K562 (cell line): Measurements from ENCODE around the gene AKT2. TPM values are rescaled to one million over a fixed set of nuclear protein-coding genes. Genes with fewer than 3 reads are reported as not detected.

Experiments used
- EGR1 ChIP-seq: fragments of 450-650 bp; conservative IDR thresholded peaks from 2 replicates; pipeline ENCODE4 v1.6.1; 2017; ENCODE audit warnings: mild to moderate bottlenecking
- HNRNPK ChIP-seq: fragments of 200-400 bp; formaldehyde crosslinking; IDR thresholded peaks from one replicate; pipeline ENCODE4 v1.6.1; 2018; ENCODE audit warnings: mild to moderate bottlenecking, low read depth, low read length; ENCODE audit not compliant: poor library complexity, severe bottlenecking
- MYC ChIP-seq, 2 experiments: fragments of 250-450 bp in 1 of 2; sonication (Bioruptor Pico) in 1 of 2; IDR thresholded peaks; 2 replicates each; pipeline versions ENCODE4 v1.5.1 to v1.6.1; 2012 to 2021; ENCODE audit warnings: low read depth in 2 of 2, borderline replicate concordance in 1 of 2, improper control_type of control experiment in 1 of 2, low read length in 1 of 2, mild to moderate bottlenecking in 1 of 2, moderate library complexity in 1 of 2
- POLR2H ChIP-seq: IDR thresholded peaks from 2 replicates; pipeline ENCODE4 v1.6.1; 2016; ENCODE audit warnings: missing genetic modification characterization, low read depth, mild to moderate bottlenecking, control low read depth, missing compliant biosample characterization, moderate library complexity
- PRDM10 ChIP-seq: fragments of 450-650 bp; IDR thresholded peaks from 2 replicates; pipeline ENCODE4 v1.6.1; 2018; ENCODE audit not compliant: partially characterized antibody
- SRSF1 ChIP-seq: fragments of 200-400 bp; formaldehyde crosslinking; IDR thresholded peaks from 2 replicates; pipeline ENCODE4 v1.6.1; 2017; ENCODE audit warnings: mild to moderate bottlenecking, low read depth, low read length, moderate library complexity
- ZFP30 ChIP-seq: fragments of 250-450 bp; sonication (Bioruptor Pico); IDR thresholded peaks from 2 replicates; pipeline ENCODE4 v1.8.0; 2022; ENCODE audit warnings: moderate library complexity, mild to moderate bottlenecking, inconsistent platforms, borderline replicate concordance
- ZNF274 ChIP-seq: IDR thresholded peaks from 2 replicates; pipeline ENCODE4 v1.6.1; 2011; ENCODE audit warnings: low read depth, mild to moderate bottlenecking, low read length, moderate library complexity, borderline replicate concordance
- ZNF318 ChIP-seq, 2 experiments: fragments of 450-650 bp; IDR thresholded peaks; 2 replicates each; pipeline ENCODE4 v1.6.1; 2016; ENCODE audit warnings: mild to moderate bottlenecking in 2 of 2, borderline replicate concordance in 1 of 2, low read depth in 1 of 2, moderate library complexity in 1 of 2
- ZNF347 ChIP-seq: fragments of 450-650 bp; formaldehyde crosslinking; IDR thresholded peaks from 2 replicates; pipeline ENCODE4 v1.4.0; 2020; ENCODE audit warnings: low read depth, mild to moderate bottlenecking, moderate library complexity
- polyA plus RNA-seq, 8 experiments: library from polyadenylated mRNA; depleted of rRNA in 4 of 8; stranded (reverse) in 5 of 8; unstranded in 3 of 8; fragments of >200 nt; fragmentation: Nextera tagmentation in 2 of 8; fragmentation: Illumina TruSeq in 1 of 8; extraction: Ambion mirVana in 2 of 8; extraction: Trizol in 1 of 8; gene quantifications; 2 replicates each; pipeline versions ENCODE4 v1.2.1 to v1.2.3, GENCODE V29; 2011 to 2014; ENCODE audit warnings: inconsistent platforms in 1 of 8, missing spikeins in 1 of 8
- total RNA-seq, 7 experiments: library from RNA; depleted of rRNA in 6 of 7; stranded (reverse); fragments of >200 nt in 6 of 7; fragmentation: Illumina TruSeq in 2 of 7; extraction: Trizol in 2 of 7; gene quantifications; 2 replicates each; pipeline versions ENCODE4 v1.2.1 to v1.2.3, GENCODE V29; 2011 to 2021; ENCODE audit warnings: low replicate concordance in 1 of 7
- TF ChIP-seq, protein P1 (sequence below): fragments of 450-650 bp; conservative IDR thresholded peaks from 2 replicates; pipeline ENCODE4 v1.6.1; 2016; ENCODE audit warnings: missing genetic modification characterization, low read depth, mild to moderate bottlenecking, control low read depth, missing compliant biosample characterization

AKT2 gene
- total and polyA plus RNA-seq, 9 of the 15 experiments (the other 6 are each of a cell fraction or from before 2014, with no cell fraction given) = 1.1 to 132 (median 67.7) TPM

DNA sequence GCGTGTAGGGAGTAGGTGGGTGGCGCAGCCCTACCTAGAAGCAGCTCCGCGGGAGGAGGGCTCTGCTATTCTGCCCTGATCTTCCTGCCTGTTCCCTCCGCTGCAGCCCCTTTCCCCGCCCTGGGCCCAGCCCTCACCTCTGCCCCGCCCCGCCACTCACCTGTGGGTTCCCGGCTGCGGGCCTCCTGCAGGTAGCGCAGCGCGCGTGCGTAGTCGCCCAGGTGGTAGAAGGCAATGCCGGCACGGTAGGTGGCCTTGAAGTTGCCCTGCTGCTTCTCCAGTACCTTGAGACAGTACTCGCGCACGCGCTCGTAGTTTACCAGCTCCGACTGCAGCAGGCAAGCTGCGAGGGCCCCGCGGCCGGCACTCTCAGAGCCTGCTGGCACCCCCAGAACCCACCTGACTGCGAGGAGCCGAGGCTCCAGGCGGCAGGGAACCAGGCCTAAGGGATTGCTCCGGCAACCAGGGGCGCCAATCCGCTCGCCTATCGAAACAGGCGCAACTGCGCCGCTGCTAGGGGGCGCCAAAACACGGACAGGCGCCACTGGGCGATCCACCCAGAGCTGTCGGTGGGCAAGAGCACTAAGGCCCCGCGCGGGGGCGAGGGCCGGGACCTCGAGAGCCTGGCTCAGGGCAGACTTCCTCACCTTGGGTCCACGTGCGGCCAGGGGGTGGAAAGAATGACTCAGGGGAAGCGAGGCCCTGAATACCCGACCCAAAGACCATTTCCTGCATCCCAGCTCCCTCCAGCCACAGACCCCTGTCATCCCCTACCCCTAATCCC is 67.9 kb downstream of the AKT2 start (continued):
- TF ChIP-seq PRDM10 (no peak), HNRNPK (no peak), ZNF347 (no peak), ZNF274 (no peak), ZNF318 (IDR thresholded peaks at IDR 0.05; ENCODE audit: borderline replicate concordance in 1 of 2, low read depth in 1 of 2) (no peak), POLR2H (tag) (no peak), EGR1 (peak; percentile 51), SRSF1 (no peak), ZFP30 (CRISPR knock-in tag) (no peak), MYC (IDR thresholded peaks at IDR 0.05; ENCODE audit: low read depth, low read length) (no peak), MYC (CRISPR knock-in tag; IDR thresholded peaks at IDR 0.05; ENCODE audit: borderline replicate concordance, low read depth) (no peak)
- TF ChIP-seq, protein P1, sequence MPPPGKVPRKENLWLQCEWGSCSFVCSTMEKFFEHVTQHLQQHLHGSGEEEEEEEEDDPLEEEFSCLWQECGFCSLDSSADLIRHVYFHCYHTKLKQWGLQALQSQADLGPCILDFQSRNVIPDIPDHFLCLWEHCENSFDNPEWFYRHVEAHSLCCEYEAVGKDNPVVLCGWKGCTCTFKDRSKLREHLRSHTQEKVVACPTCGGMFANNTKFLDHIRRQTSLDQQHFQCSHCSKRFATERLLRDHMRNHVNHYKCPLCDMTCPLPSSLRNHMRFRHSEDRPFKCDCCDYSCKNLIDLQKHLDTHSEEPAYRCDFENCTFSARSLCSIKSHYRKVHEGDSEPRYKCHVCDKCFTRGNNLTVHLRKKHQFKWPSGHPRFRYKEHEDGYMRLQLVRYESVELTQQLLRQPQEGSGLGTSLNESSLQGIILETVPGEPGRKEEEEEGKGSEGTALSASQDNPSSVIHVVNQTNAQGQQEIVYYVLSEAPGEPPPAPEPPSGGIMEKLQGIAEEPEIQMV (tag) = no peak
